ENCODE measurements around the gene TBC1D9B.

Gene TBC1D9B

DNA sequence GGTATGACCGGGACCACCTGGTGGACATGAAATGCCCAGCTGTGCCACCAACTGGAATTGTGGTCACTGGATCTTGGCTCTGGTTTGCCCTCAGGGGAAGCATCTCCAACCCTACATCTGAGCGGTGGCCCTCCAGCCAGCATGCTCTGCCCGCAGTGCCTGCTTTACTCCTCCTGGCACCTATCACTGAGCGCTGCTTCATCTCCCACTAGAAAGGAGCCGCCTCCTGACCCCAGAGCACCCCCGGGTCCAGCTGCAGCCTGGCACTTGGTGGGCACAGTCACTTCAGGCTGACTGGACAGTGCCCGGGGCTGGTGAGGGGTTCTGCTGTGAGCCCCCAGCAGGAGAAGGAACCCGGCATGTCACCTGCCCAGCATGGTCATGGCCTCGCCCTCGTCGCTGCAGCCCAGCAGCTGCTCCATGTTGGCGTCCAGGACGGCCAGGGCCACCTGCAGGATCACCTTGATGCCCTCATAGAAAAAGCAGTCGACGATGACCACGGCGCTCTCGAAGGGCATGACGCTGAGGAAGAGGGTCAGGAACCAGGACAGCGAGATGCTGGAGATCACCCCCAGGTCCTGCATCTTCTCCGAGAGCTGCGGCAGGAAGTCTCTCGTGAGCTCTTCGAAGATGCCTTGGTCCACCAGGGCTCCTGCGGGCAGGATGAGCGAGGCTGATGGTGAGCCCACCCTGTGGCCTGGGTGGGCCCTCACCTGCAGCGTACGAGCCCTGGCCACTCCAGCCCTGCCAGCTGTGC is 33.0 kb downstream of the TBC1D9B start:
- DNase-seq (no peak), ATAC-seq (ENCODE audit: insufficient read depth, low read depth) (no peak)
- no peaks in the 10 kb centered on the region for H3K9me3 ChIP-seq (ENCODE audit: insufficient read depth, low read length, severe bottlenecking)
- no peaks in the 10 kb centered on the region for H3K79me2 ChIP-seq (ENCODE audit: insufficient read depth, low read length)
- no peak overlapping the region for H3K9ac ChIP-seq (ENCODE audit: low read depth, low read length)
- peaks cover 4% of the 10 kb centered on the region; the same call in 1 of the 2 replicates for H4K20me1 ChIP-seq (ENCODE audit: insufficient read depth, low read length)
- H3K36me3 ChIP-seq (ENCODE audit: insufficient read depth, low read length) = peaks cover 92% of the 10 kb centered on the region
- no peak overlapping the region for H3K27ac ChIP-seq (ENCODE audit: low read length)
- no peaks in the 10 kb centered on the region for H3K4me1 ChIP-seq (ENCODE audit: insufficient read depth, low read length)
- H3K4me2 ChIP-seq (ENCODE audit: insufficient read depth, low read length) = no peak overlapping the region
- no peaks in the 10 kb centered on the region for H3K27me3 ChIP-seq (ENCODE audit: insufficient read depth, low read length, poor library complexity)
- H3K4me3 ChIP-seq (ENCODE audit: low read depth in 1 of 2, low read length in 2 of 2) = no peak overlapping the region
- no peak for TF ChIP-seq EZH2 (IDR thresholded peaks at IDR 0.05; ENCODE audit: borderline replicate concordance, low read depth, low read length, severe bottlenecking)
- TF ChIP-seq, protein P1, sequence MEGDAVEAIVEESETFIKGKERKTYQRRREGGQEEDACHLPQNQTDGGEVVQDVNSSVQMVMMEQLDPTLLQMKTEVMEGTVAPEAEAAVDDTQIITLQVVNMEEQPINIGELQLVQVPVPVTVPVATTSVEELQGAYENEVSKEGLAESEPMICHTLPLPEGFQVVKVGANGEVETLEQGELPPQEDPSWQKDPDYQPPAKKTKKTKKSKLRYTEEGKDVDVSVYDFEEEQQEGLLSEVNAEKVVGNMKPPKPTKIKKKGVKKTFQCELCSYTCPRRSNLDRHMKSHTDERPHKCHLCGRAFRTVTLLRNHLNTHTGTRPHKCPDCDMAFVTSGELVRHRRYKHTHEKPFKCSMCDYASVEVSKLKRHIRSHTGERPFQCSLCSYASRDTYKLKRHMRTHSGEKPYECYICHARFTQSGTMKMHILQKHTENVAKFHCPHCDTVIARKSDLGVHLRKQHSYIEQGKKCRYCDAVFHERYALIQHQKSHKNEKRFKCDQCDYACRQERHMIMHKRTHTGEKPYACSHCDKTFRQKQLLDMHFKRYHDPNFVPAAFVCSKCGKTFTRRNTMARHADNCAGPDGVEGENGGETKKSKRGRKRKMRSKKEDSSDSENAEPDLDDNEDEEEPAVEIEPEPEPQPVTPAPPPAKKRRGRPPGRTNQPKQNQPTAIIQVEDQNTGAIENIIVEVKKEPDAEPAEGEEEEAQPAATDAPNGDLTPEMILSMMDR (IDR thresholded peaks at IDR 0.05; ENCODE audit: borderline replicate concordance, extremely low read depth, low read length, poor library complexity, severe bottlenecking) = no peak
- H2AFZ ChIP-seq (ENCODE audit: low read depth, low read length) = no peak overlapping the region

DNA sequence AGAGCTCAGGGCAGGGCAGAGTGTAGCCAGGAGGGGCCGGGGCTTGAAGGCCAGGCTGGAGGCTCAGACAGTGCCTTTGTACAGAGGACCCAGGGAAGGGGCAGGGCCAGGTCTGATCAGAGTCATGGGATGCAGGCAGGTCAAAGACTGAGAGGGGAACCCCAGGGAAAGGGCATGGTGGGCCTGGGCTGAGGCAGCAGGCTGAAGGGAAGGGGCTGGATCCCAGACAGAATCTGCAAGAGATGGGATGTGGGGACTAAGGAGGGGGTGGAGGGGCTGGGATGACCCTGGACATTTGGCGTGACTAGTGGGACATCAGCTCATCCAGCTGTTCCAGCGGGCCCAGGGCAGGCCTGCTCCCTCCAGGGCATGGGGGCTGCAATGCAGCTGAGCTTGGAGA is 33.6 kb downstream of the TBC1D9B start:
- Histone ChIP-seq H3K9me3 (ENCODE audit: insufficient read depth, low read length, severe bottlenecking) (no peaks in the 10 kb centered on the region), H3K27me3 (ENCODE audit: insufficient read depth, low read length, poor library complexity) (no peaks in the 10 kb centered on the region), H3K4me2 (ENCODE audit: insufficient read depth, low read length) (no peak overlapping the region), H3K79me2 (ENCODE audit: insufficient read depth, low read length) (no peaks in the 10 kb centered on the region), H3K4me1 (ENCODE audit: insufficient read depth, low read length) (no peaks in the 10 kb centered on the region), H3K9ac (ENCODE audit: low read depth, low read length) (no peak overlapping the region), H2AFZ (ENCODE audit: low read depth, low read length) (no peak overlapping the region), H3K36me3 (ENCODE audit: insufficient read depth, low read length) (peaks cover 90% of the 10 kb centered on the region), H3K27ac (ENCODE audit: low read length) (no peak overlapping the region), H3K4me3 (ENCODE audit: low read depth in 1 of 2, low read length in 2 of 2) (no peak overlapping the region), H4K20me1 (ENCODE audit: insufficient read depth, low read length) (peaks cover 4% of the 10 kb centered on the region; the same call in 1 of the 2 replicates)
- no peak for DNase-seq
- no peak for TF ChIP-seq EZH2 (IDR thresholded peaks at IDR 0.05; ENCODE audit: borderline replicate concordance, low read depth, low read length, severe bottlenecking)
- TF ChIP-seq, protein P1 (IDR thresholded peaks at IDR 0.05; ENCODE audit: borderline replicate concordance, extremely low read depth, low read length, poor library complexity, severe bottlenecking) = no peak
- ATAC-seq (ENCODE audit: insufficient read depth, low read depth) = no peak

DNA sequence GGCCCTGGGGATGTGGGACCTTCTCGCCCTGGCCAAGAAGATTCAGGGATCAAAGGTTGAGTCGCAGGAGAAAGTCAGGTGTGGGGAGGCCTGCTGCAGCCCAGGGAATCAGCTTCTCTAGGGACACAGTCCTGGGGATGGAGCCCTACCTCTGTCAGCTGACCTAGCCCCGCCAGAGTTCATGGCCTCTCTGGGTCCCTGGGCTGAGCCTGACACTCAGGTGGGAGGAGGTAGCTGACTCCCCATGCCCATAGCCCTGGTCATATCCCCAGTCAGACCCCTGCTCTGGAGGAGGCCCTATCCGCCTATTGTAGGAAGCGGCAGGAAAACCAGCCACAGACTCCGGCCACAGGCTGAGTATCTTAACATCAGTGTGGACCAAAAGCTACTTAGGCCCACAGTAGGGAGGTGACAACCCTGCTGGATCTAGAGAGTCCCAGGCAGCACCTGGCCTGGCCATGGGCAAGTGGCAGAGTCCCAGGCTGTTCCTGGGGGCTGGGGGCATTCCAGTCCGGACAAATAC is 34.0 kb downstream of the TBC1D9B start:
- TF ChIP-seq, protein P1 (IDR thresholded peaks at IDR 0.05; ENCODE audit: borderline replicate concordance, extremely low read depth, low read length, poor library complexity, severe bottlenecking) = no peak
- no peak for TF ChIP-seq EZH2 (IDR thresholded peaks at IDR 0.05; ENCODE audit: borderline replicate concordance, low read depth, low read length, severe bottlenecking)
- Histone ChIP-seq H2AFZ (ENCODE audit: low read depth, low read length) (no peak overlapping the region), H3K9me3 (ENCODE audit: insufficient read depth, low read length, severe bottlenecking) (no peaks in the 10 kb centered on the region), H4K20me1 (ENCODE audit: insufficient read depth, low read length) (peaks cover 4% of the 10 kb centered on the region; the same call in 1 of the 2 replicates), H3K4me1 (ENCODE audit: insufficient read depth, low read length) (no peaks in the 10 kb centered on the region), H3K27me3 (ENCODE audit: insufficient read depth, low read length, poor library complexity) (no peaks in the 10 kb centered on the region), H3K79me2 (ENCODE audit: insufficient read depth, low read length) (no peaks in the 10 kb centered on the region), H3K9ac (ENCODE audit: low read depth, low read length) (no peak overlapping the region), H3K27ac (ENCODE audit: low read length) (no peak overlapping the region), H3K4me3 (ENCODE audit: low read depth in 1 of 2, low read length in 2 of 2) (no peak overlapping the region), H3K36me3 (ENCODE audit: insufficient read depth, low read length) (peaks cover 88% of the 10 kb centered on the region), H3K4me2 (ENCODE audit: insufficient read depth, low read length) (no peak overlapping the region)
- DNase-seq (no peak), ATAC-seq (ENCODE audit: insufficient read depth, low read depth) (no peak)
